ENCODE data around the gene PIAS4.

The PIAS4 gene

DNA sequence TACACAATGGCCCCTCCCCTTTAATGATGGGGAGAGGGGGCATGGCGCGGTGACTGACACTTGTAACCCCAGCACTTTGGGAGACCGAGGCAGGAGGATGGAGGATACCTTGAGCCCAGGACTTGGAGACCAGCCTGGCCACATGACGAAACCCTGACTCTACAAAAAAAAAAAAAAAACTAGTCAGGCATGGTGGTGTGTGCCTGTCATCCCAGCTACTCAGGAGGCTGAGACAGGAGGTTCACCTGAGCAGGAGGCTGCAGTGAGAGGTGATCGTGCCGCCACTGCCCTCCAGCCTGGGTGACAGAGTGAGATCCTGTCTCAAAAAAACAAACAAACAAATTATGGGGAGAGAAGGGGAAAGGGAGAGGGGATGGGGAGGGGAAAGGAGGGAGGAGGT lies 72.9 kb downstream of the PIAS4 start:
- DNase-seq, result no peak

DNA sequence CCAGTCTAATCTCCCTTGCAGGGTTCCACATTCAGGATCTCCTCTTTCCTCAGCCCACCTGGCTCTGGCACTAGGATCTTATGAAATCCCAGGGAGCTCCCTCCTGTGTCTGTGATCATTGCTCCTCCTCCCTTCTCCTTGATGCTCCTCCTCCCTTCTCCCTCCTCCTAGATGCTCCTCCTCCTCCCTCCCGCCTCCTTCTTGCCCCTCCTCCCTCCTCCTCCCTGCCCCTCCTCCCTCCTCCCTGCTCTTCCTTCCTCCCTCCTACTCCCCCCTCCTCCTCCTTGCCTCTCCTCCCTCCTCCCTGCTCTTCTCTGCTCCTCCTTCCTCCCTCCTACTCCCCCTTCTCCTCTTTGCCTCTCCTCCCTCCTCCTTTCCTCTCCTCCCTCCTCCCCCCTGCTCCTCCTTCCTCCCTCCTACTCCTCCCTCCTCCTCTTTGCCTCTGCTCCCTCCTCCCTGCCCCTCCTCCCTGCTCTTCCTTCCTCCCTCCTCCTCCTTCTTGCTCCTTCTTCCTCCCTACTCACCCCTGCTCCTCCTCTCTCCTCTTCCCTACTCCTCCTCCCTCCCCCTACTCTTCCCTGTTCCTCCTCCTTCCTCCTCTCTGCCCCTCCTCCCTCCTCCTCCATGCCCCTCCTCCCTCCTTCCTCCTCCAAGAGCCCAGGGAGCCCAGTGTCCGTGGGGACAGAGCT lies 74.0 kb downstream of the PIAS4 start:
- DNase-seq, result no peak

DNA sequence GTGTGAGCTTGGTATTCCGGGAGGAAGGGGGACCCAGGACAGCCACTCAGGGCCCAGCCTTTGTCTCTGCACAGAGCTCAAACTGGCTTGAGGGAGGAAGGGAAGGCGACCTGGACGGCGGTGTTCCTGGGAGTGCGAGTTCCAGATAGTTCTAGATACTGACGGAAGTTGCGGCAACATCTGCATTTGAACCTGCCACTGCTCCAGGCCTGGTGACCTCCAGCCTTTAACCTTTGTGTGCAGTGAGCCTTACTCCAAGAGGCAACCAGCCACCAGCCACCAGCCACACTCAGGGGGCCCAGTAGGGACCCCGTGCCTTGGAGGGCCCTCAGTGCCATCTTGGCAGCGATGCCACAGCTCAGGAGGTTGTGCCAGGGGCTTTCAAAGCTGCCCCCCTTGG lies 74.6 kb downstream of the PIAS4 start:
- DNase-seq, result no peak

DNA sequence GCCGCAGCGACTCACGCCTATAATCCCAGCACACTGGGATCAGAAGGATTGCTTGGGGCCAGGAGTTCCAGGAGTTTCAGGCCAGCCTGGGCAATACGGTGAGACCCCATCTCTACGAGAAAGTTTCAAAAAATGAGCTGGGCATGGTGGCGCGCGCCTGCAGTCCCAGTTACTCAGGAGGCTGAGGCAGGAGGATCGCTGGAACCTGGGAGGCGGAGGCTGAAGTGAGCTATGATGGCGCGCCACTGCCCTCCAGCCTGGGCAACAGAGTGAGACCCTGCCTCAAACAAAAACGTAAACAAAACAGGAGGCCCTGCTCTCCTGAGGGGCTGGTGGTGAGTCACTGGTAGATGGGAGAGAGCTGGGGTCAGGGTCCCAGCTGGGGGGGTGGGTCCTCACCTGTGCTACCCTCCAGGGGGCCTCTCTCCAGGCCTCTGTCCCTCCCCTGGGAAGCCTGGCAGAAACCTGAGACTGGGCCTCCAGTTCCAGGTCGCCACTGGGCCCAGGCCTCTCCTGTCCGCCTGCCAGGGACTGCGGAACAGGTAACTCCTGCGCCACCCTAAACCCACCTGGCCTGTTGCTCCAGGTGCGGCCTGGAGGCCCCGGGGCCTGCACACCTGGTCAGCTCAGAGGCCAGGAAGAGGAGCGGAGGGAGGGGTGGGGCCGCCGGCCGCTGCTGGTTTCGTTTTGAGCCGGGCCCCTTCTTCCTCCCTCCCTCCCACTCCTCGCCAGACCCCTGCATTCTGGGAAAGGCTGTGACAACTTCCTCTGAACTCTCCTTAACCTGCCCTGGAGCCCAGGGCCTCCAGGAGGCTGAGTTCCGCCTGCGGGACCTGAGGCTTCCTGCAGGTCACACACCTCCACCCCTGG lies 76.4 kb downstream of the PIAS4 start:
- peak in 1 of 2 experiments; percentile 55 for DNase-seq

DNA sequence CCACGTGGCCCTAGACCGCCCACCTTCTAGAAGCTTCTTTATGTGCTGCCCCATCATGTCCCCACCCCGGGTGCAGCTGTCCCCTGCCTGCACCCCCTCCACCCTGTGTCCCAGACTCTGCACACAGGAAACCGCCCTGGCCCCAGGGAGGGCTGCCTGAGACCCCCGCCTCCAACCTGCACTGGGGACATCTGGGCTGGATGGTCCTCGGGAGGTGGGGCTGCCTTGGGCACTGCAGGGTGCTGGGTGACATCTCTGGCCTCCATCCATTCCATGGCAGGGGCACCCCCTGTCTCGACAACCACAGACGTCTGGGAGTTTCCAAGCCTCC lies 77.0 kb downstream of the PIAS4 start:
- DNase-seq, result no peak

DNA sequence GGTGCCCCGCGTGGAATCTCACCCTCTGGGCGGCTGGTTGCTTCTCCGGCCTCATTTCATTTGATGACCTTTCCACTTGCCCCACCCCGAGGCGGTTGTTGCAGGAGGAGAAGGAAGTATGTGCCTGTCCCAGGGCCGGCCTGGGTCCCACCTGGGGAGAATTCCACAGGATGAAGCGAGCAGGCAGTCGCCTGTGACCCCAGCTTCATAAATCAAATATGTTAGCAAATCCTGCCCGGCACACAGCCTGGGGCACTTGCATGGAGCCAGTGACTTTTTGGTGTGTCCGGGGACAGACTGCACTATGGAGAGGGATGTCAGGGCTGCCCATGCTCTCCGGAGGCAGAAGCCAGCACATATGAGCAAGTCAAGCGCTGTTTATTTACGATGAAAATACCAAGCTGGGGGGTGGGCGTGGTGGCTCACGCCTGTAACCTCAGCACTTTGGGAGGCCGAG lies 78.9 kb downstream of the PIAS4 start:
- no peak for DNase-seq

DNA sequence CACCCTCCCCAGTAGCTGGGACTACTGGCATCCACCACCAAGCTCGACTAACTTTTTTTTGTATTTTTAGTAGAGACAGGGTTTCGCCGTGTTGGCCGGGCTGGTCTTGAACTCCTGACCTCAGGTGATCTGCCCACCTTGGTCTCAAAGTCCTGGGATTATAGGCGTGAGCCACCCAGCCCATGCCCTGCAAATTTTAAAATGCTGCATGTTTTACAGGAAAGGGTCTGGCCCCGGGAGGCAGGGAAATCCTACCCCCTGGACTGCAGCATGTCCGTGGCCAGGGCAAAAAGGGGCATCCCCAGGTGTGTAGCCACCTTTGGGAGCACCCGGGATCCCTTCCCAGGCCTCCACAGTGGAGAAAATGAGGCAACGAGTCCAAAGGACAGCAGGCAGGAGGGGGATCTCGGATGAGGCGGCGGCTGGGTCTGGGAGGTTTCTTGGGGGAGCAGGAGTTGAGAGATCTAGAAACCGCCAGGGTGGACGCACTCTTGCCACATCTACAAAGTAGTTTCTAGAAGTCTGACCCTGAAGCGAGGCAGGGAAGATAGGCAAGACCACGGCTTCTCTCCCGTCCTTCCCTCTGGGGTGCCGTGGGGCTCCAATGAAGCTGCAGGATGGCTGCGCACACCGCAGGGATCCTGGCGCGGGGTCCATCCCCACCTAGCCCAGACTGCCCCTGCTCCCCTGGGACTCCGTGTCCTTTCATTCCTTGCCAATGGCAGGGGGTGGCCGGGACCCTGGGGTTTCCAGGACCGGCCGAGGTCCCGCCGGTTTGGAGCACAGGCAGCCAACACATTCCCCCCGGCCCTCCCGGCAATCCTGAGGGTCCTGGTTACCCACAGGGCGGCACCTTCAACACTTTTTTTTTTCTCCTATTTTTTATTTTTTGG lies 80.5 kb downstream of the PIAS4 start:
- DNase-seq, result no peak

DNA sequence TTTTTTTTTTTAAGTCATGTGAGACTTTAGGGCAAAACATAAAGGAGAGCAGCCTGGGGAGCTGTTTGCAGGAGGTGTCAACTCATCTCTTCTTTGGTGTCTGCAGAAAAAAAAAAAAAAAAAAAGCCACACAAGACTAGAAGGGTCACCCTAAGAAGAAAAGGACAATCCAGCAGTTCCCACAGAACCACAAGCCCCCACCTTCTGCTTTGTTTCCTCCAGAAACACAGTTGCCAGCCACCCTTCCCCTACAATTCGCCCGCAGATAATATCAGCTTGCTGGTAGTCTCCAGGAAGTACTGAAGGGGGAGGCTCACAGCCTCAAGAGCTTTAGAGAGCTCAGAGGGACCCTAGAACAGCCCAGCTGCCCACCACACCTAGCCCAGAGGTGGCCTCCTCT lies 81.4 kb downstream of the PIAS4 start:
- peak in 1 of 2 experiments; percentile 56 for DNase-seq

Data from activated T-cell treated with anti-CD3 and anti-CD28 coated beads, Interleukin-2, amount 50 U/mL, for 48 hours (primary cell).